A549 (cell line): Measurements from ENCODE around the gene CETP. TPM values are rescaled to one million over a fixed set of nuclear protein-coding genes. Genes with fewer than 3 reads are reported as not detected.

Experiments used
- ATAC-seq, 2 experiments: fragments of 200-7000 bp in 1 of 2; fragments of >200 bp in 1 of 2; cut with Nextera tagmentation in 1 of 2; cut with Tn5 transposase in 1 of 2; 3 replicates each; pipeline versions ENCODE4 v1.8.0 to v1.9.1; 2018 to 2020; ENCODE audit warnings: mild to moderate bottlenecking in 1 of 2, moderate library complexity in 1 of 2
- CTCF ChIA-PET: fragments of 300-600 bp; sonication (Branson Sonifier 250); formaldehyde crosslinking; extraction: SDS; loops from one replicate; lab custom pipeline; 2021; ENCODE audit warnings: antibody characterized with exemption, inconsistent platforms; lab: Yijun Ruan, JAX
- POLR2A ChIA-PET: fragments of 350-600 bp; formaldehyde crosslinking; extraction: SDS; loops from one replicate; lab custom pipeline; 2021; ENCODE audit warnings: antibody characterized with exemption, inconsistent platforms; lab: Yijun Ruan, JAX
- DNase-seq, 2 experiments: peaks; one replicate each; pipeline versions ENCODE4 v3.0.0 to v3.0.0-alpha.2; 2011 to 2016; ENCODE audit warnings: low read depth in 1 of 2, low spot score in 1 of 2
- FAIRE-seq: peaks from 2 replicates; lab custom pipeline; 2011; peaks lifted over from hg19 to GRCh38; lab: Jason Lieb, UNC
- H3K27ac ChIP-seq, 2 experiments: fragments of >200 bp; sonication (Bioruptor Twin); formaldehyde crosslinking; 3 replicates each; pipeline ENCODE4 v1.5.1; 2016 to 2017
- H3K4me1 ChIP-seq: fragments of >200 bp; sonication (Bioruptor Twin); formaldehyde crosslinking; 3 replicates; pipeline ENCODE4 v1.6.1; 2016
- H3K4me2 ChIP-seq: fragments of >200 bp; sonication (Bioruptor Twin); formaldehyde crosslinking; 3 replicates; pipeline ENCODE4 v1.6.1; 2016
- H3K4me3 ChIP-seq: fragments of >200 bp; sonication (Bioruptor Twin); formaldehyde crosslinking; 3 replicates; pipeline ENCODE4 v1.5.1; 2016
- H3K9me3 ChIP-seq: fragments of >200 bp; sonication (Bioruptor Twin); formaldehyde crosslinking; 3 replicates; pipeline ENCODE4 v1.6.1; 2016
- BHLHE40 ChIP-seq: IDR thresholded peaks from 2 replicates; pipeline ENCODE4 v1.6.1; 2012; ENCODE audit warnings: low read depth, low read length, inconsistent platforms
- CHD4 ChIP-seq: fragments of 200-600 bp; sonication (generic); IDR thresholded peaks from 2 replicates; pipeline ENCODE4 v1.6.1; 2016; ENCODE audit warnings: antibody characterized with exemption, mild to moderate bottlenecking, borderline replicate concordance
- CTCF ChIP-seq: fragments of >200 bp; sonication (Bioruptor Twin); formaldehyde crosslinking; IDR thresholded peaks from 3 replicates; pipeline ENCODE4 v1.5.1; 2016
- EHMT2 ChIP-seq: fragments of 200-600 bp; sonication (generic); IDR thresholded peaks from 2 replicates; pipeline ENCODE4 v1.6.1; 2016; ENCODE audit warnings: antibody characterized with exemption, low read depth, mild to moderate bottlenecking, moderate library complexity
- ESRRA ChIP-seq: fragments of 150-350 bp; IDR thresholded peaks from 2 replicates; pipeline ENCODE4 v1.6.1; 2014; ENCODE audit warnings: mild to moderate bottlenecking, low read length, borderline replicate concordance
- FOSB ChIP-seq: fragments of 250-450 bp; sonication (Bioruptor Pico); IDR thresholded peaks from 2 replicates; pipeline ENCODE4 v1.5.0; 2020; ENCODE audit warnings: mild to moderate bottlenecking, moderate library complexity
- FOSL2 ChIP-seq, 2 experiments: fragments of 450-650 bp in 1 of 2; fragments of >200 bp in 1 of 2; sonication (Bioruptor Twin) in 1 of 2; formaldehyde crosslinking; IDR thresholded peaks; 2 replicates each; pipeline versions ENCODE4 v1.5.0 to v1.6.1; 2016 to 2020; ENCODE audit warnings: mild to moderate bottlenecking in 1 of 2, moderate library complexity in 1 of 2
- HDAC2 ChIP-seq: fragments of 200-600 bp; sonication (generic); IDR thresholded peaks from 2 replicates; pipeline ENCODE4 v1.6.1; 2016
- HMGXB4 ChIP-seq: fragments of 250-450 bp; sonication (Bioruptor Pico); IDR thresholded peaks from 2 replicates; pipeline ENCODE4 v1.5.0; 2021; ENCODE audit warnings: mild to moderate bottlenecking, moderate library complexity, borderline replicate concordance
- HOXA7 ChIP-seq: fragments of 250-450 bp; sonication (Bioruptor Pico); IDR thresholded peaks from 2 replicates; pipeline ENCODE4 v1.5.0; 2020; ENCODE audit warnings: mild to moderate bottlenecking, moderate library complexity
- HOXB5 ChIP-seq: fragments of 250-450 bp; sonication (Bioruptor Pico); IDR thresholded peaks from 2 replicates; pipeline ENCODE4 v1.5.0; 2020; ENCODE audit warnings: mild to moderate bottlenecking, moderate library complexity
- JUNB ChIP-seq: fragments of >200 bp; sonication (Bioruptor Twin); formaldehyde crosslinking; IDR thresholded peaks from 2 replicates; pipeline ENCODE4 v1.6.1; 2016
- KDM5A ChIP-seq: fragments of 200-600 bp; sonication (generic); IDR thresholded peaks from 2 replicates; pipeline ENCODE4 v1.6.1; 2016; ENCODE audit warnings: antibody characterized with exemption, mild to moderate bottlenecking
- MAFK ChIP-seq: fragments of 450-650 bp; IDR thresholded peaks from 2 replicates; pipeline ENCODE4 v1.6.1; 2014; ENCODE audit not compliant: partially characterized antibody
- MYC ChIP-seq: IDR thresholded peaks from 2 replicates; pipeline ENCODE4 v1.6.1; 2012; ENCODE audit warnings: mild to moderate bottlenecking, inconsistent platforms, low read length, improper control_type of control experiment, borderline replicate concordance
- PBX3 ChIP-seq: IDR thresholded peaks from 2 replicates; pipeline ENCODE4 v1.6.1; 2012
- PHF8 ChIP-seq: fragments of 200-600 bp; sonication (generic); IDR thresholded peaks from 2 replicates; pipeline ENCODE4 v1.6.1; 2016; ENCODE audit warnings: low read depth, mild to moderate bottlenecking, antibody characterized with exemption, moderate library complexity, borderline replicate concordance
- POLR2A ChIP-seq: IDR thresholded peaks from 2 replicates; pipeline ENCODE4 v1.6.1; 2012; ENCODE audit warnings: mild to moderate bottlenecking, low read length
- RAD21 ChIP-seq, 2 experiments: fragments of >200 bp in 1 of 2; sonication (Bioruptor Twin) in 1 of 2; formaldehyde crosslinking in 1 of 2; IDR thresholded peaks in 1 of 2; conservative IDR thresholded peaks in 1 of 2; 2 replicates in 1 of 2; 3 replicates in 1 of 2; pipeline ENCODE4 v1.6.1; 2012 to 2018; ENCODE audit warnings: inconsistent platforms in 1 of 2
- RCOR1 ChIP-seq: fragments of 150-350 bp; IDR thresholded peaks from 2 replicates; pipeline ENCODE4 v1.6.1; 2014; ENCODE audit warnings: antibody characterized with exemption, low read length, low read depth
- REST ChIP-seq: fragments of 200-600 bp; sonication (generic); IDR thresholded peaks from 2 replicates; pipeline ENCODE4 v1.6.1; 2016; ENCODE audit warnings: antibody characterized with exemption, mild to moderate bottlenecking, moderate library complexity
- RNF2 ChIP-seq: fragments of 200-600 bp; sonication (generic); IDR thresholded peaks from 2 replicates; pipeline ENCODE4 v1.6.1; 2016; ENCODE audit warnings: low read depth, mild to moderate bottlenecking, antibody characterized with exemption, moderate library complexity, borderline replicate concordance
- SMC3 ChIP-seq: fragments of >200 bp; sonication (Bioruptor Twin); formaldehyde crosslinking; IDR thresholded peaks from 3 replicates; pipeline ENCODE4 v1.6.1; 2018; ENCODE audit warnings: inconsistent platforms
- TFCP2L1 ChIP-seq: fragments of 250-450 bp; sonication (Bioruptor Pico); IDR thresholded peaks from 2 replicates; pipeline ENCODE4 v1.5.0; 2021; ENCODE audit warnings: mild to moderate bottlenecking
- TP53 ChIP-seq: fragments of 250-450 bp; sonication (Bioruptor Pico); IDR thresholded peaks from 2 replicates; pipeline ENCODE4 v1.5.0; 2021; ENCODE audit warnings: mild to moderate bottlenecking, moderate library complexity
- USF2 ChIP-seq: fragments of 450-650 bp; IDR thresholded peaks from 2 replicates; pipeline ENCODE4 v1.6.1; 2014; ENCODE audit warnings: antibody characterized with exemption
- ZNF302 ChIP-seq: fragments of 250-450 bp; sonication (Bioruptor Pico); IDR thresholded peaks from 2 replicates; pipeline ENCODE4 v1.9.0; 2021; ENCODE audit warnings: inconsistent platforms, mild to moderate bottlenecking, moderate library complexity
- WGBS: methylation state at CpG from one replicate; pipeline ENCODE4 v1.1.6; 2017; ENCODE audit errors: missing lambda C conversion rate; 5-methylcytosine and 5-hydroxymethylcytosine counted together
- polyA plus RNA-seq, 4 experiments: library from polyadenylated mRNA; depleted of rRNA in 3 of 4; stranded (reverse); fragments of >200 nt; fragmentation: RNase III in 1 of 4; extraction: RNeasy Plus Mini Kit Qiagen cat#74134 plus additional on column Dnase treatment in 1 of 4; gene quantifications; 2 replicates in 3 of 4; 3 replicates in 1 of 4; pipeline ENCODE4 v1.2.3, GENCODE V29; 2011 to 2017

Gene CETP
- polyA plus RNA-seq, 2 of the 4 experiments (the other 2 are of a cell fraction), result not detected

- Histone ChIP-seq H3K27ac (no peak overlapping the region), H3K4me2 (no peak overlapping the region), H3K4me3 (no peak overlapping the region), H3K4me1 (no peaks in the 10 kb centered on the region), H3K9me3 (no peaks in the 10 kb centered on the region)
- ATAC-seq (no peak), DNase-seq (no peak)
- 87% methylated on average over 2 of the region's 2 CpGs for WGBS
- POLR2A ChIA-PET, result interaction anchor here (0.6 kb wide), 1 partner anchor 109 kb away, joined by 4 read pairs; no protein-coding TSS in a partner anchor
- CTCF ChIA-PET, result interaction anchor here (1.5 kb wide), 1 partner anchor 14 kb away, joined by 3 read pairs; no protein-coding TSS in a partner anchor
- TF ChIP-seq USF2 (no peak), FOSL2 (IDR thresholded peaks at IDR 0.05) (no peak), FOSL2 (CRISPR knock-in tag; IDR thresholded peaks at IDR 0.05) (no peak), EHMT2 (no peak), PHF8 (no peak), TFCP2L1 (CRISPR knock-in tag) (no peak), HMGXB4 (no peak), ESRRA (no peak), RAD21 (conservative IDR thresholded peaks at IDR 0.05 in 1 of 2, IDR thresholded peaks at IDR 0.05 in 1 of 2) (no peak), TP53 (CRISPR knock-in tag) (no peak), MYC (no peak), PBX3 (no peak), POLR2A (no peak), FOSB (CRISPR knock-in tag) (no peak), CTCF (no peak), HOXB5 (CRISPR knock-in tag) (no peak), KDM5A (no peak), HOXA7 (CRISPR knock-in tag) (no peak), ZNF302 (CRISPR knock-in tag) (no peak), RNF2 (no peak), RCOR1 (no peak)
- TF ChIP-seq, all 56 proteins: peak for 0
- no peak for FAIRE-seq
Measured at GRCh38 chr16:57009643-57010170, 48.0 kb downstream of the CETP start.

- ATAC-seq (no peak), FAIRE-seq (no peak), DNase-seq (no peak)
- H3K27ac ChIP-seq, result no peak overlapping the region
- H3K9me3 ChIP-seq, result no peaks in the 10 kb centered on the region
- no peak overlapping the region for H3K4me3 ChIP-seq
- H3K4me1 ChIP-seq, result no peaks in the 10 kb centered on the region
- TF ChIP-seq MAFK, result no peak
- no peak for TF ChIP-seq POLR2A
- no peak for TF ChIP-seq REST
- no peak for TF ChIP-seq BHLHE40
- TF ChIP-seq FOSB (CRISPR knock-in tag), result no peak
- no peak for TF ChIP-seq JUNB
- no peak for TF ChIP-seq EHMT2
- no peak for TF ChIP-seq CHD4
- no peak for TF ChIP-seq HDAC2
- TF ChIP-seq SMC3, result no peak
- TF ChIP-seq USF2, result no peak
- ChIA-PET POLR2A (no interaction called here), CTCF (no interaction called here)
- no peak overlapping the region for H3K4me2 ChIP-seq
- 93% methylated on average over 13 of the region's 13 CpGs for WGBS
Measured at GRCh38 chr16:57012353-57012752, 50.6 kb downstream of the CETP start.
